ENCODE results near the gene GLYR1.

DNA sequence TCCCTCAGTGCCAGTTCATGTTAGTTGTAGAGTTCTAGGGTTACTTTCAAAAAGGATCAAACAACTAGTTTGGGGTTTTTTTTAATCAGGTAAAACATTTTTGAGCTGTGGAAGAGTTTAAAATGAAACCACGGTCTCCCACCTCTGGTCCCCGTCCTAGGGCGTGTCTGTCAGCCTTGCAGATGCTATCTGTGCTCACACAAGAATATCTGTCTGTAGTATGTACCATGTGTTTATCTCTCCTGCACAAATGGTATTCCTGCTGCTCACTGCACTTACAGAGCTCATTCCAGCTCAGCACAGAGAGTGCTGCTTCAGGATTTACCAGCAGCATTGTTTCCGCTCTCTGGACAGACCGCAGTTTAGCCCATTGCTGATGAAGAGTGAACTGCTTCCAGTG, 39.1 kb upstream of the GLYR1 start:
- no peak for TF ChIP-seq YY1 (IDR thresholded peaks at IDR 0.05; ENCODE audit: low read depth)
- TF ChIP-seq REST (IDR thresholded peaks at IDR 0.05; ENCODE audit: low read depth), result no peak
- TF ChIP-seq TAF1 (IDR thresholded peaks at IDR 0.05; ENCODE audit: low read depth), result no peak
- no peak for TF ChIP-seq ZBTB7A (IDR thresholded peaks at IDR 0.05; ENCODE audit: low read depth)
- no peak for TF ChIP-seq FOXM1 (IDR thresholded peaks at IDR 0.05; ENCODE audit: borderline replicate concordance, low read depth)
- no peak for TF ChIP-seq EGR1 (IDR thresholded peaks at IDR 0.05)
- TF ChIP-seq RAD21 (IDR thresholded peaks at IDR 0.05; ENCODE audit: low read depth), result no peak
- no peak for TF ChIP-seq MAX (IDR thresholded peaks at IDR 0.05)
- no peak for TF ChIP-seq EP300 (IDR thresholded peaks at IDR 0.05; ENCODE audit: borderline replicate concordance)
- no peak for TF ChIP-seq CEBPB (IDR thresholded peaks at IDR 0.05)
- no peak for TF ChIP-seq TEAD4 (IDR thresholded peaks at IDR 0.05)
- no peak for TF ChIP-seq TCF12 (IDR thresholded peaks at IDR 0.05; ENCODE audit: low read depth)
- no peak for TF ChIP-seq CREB1 (IDR thresholded peaks at IDR 0.05; ENCODE audit: low read depth)

Data from Ishikawa (cell line).